ENCODE results near the gene SPATA25. TPM values are rescaled to one million over a fixed set of nuclear protein-coding genes. Genes with fewer than 3 reads are reported as not detected.

Gene SPATA25
- total RNA-seq, 2 donors from 2014 or later: 1.5 TPM

- H3K4me3 ChIP-seq: no peak overlapping the region
- H3K9ac ChIP-seq (ENCODE audit: low read depth in 2 of 2, low read length in 2 of 2): no peak overlapping the region
- TF ChIP-seq CTCF (IDR thresholded peaks at IDR 0.05): no peak
- H3K27ac ChIP-seq: no peak overlapping the region
- peaks cover 3% of the 10 kb centered on the region for H3K36me3 ChIP-seq
- no peak for DNase-seq
- no peaks in the 10 kb centered on the region for H3K9me3 ChIP-seq
- H3K27me3 ChIP-seq: no peaks in the 10 kb centered on the region
- intact Hi-C loops (cut with DNase I): no loop called here
- H3K4me1 ChIP-seq: no peaks in the 10 kb centered on the region
Measured at GRCh38 chr20:45850238-45850637, 37.2 kb downstream of the SPATA25 start.

GRCh38 chr20:45848969-45849582, 38.3 kb downstream of the SPATA25 start:
- Histone ChIP-seq H3K9me3 (no peaks in the 10 kb centered on the region), H3K27me3 (no peaks in the 10 kb centered on the region), H3K36me3 (peaks cover 3% of the 10 kb centered on the region), H3K4me3 (no peak overlapping the region), H3K27ac (no peak overlapping the region), H3K9ac (ENCODE audit: low read depth in 2 of 2, low read length in 2 of 2) (no peak overlapping the region), H3K4me1 (no peaks in the 10 kb centered on the region)
- intact Hi-C loops (cut with DNase I): no loop called here
- no peak for DNase-seq
- TF ChIP-seq CTCF (IDR thresholded peaks at IDR 0.05): no peak

- intact Hi-C loops (cut with DNase I): no loop called here
- Histone ChIP-seq H3K9me3 (no peaks in the 10 kb centered on the region), H3K9ac (ENCODE audit: low read depth in 2 of 2, low read length in 2 of 2) (no peak overlapping the region), H3K4me1 (no peaks in the 10 kb centered on the region), H3K27me3 (no peaks in the 10 kb centered on the region), H3K36me3 (peaks cover 3% of the 10 kb centered on the region), H3K4me3 (no peak overlapping the region), H3K27ac (no peak overlapping the region)
- DNase-seq: no peak
- TF ChIP-seq CTCF (IDR thresholded peaks at IDR 0.05): no peak
Measured at GRCh38 chr20:45848421-45848820, 39.0 kb downstream of the SPATA25 start.

- no peak overlapping the region for H3K4me3 ChIP-seq
- no peak for DNase-seq
- no peak overlapping the region for H3K9ac ChIP-seq (ENCODE audit: low read depth in 2 of 2, low read length in 2 of 2)
- intact Hi-C loops (cut with DNase I): no loop called here
- H3K4me1 ChIP-seq: no peaks in the 10 kb centered on the region
- H3K27me3 ChIP-seq: no peaks in the 10 kb centered on the region
- no peak for TF ChIP-seq CTCF (IDR thresholded peaks at IDR 0.05)
- no peaks in the 10 kb centered on the region for H3K9me3 ChIP-seq
- H3K36me3 ChIP-seq: peaks cover 3% of the 10 kb centered on the region
- no peak overlapping the region for H3K27ac ChIP-seq
Measured at GRCh38 chr20:45845452-45845851, 42.0 kb downstream of the SPATA25 start.

GRCh38 chr20:45843506-45843905, 43.9 kb downstream of the SPATA25 start:
- Histone ChIP-seq H3K36me3 (peaks cover 3% of the 10 kb centered on the region), H3K27ac (no peak overlapping the region), H3K27me3 (no peaks in the 10 kb centered on the region), H3K4me1 (no peaks in the 10 kb centered on the region), H3K9ac (ENCODE audit: low read depth in 2 of 2, low read length in 2 of 2) (no peak overlapping the region), H3K9me3 (no peaks in the 10 kb centered on the region), H3K4me3 (no peak overlapping the region)
- TF ChIP-seq CTCF (IDR thresholded peaks at IDR 0.05): no peak
- DNase-seq: no peak
- intact Hi-C loops (cut with DNase I): no loop called here

Data from colonic mucosa (tissue), 4 donors.